Measurements from ENCODE around the gene ABHD2. TPM values are rescaled to one million over a fixed set of nuclear protein-coding genes. Genes with fewer than 3 reads are reported as not detected.

ABHD2 gene
- total RNA-seq, 1 donor from 2014 or later, result 48.8 TPM

DNA sequence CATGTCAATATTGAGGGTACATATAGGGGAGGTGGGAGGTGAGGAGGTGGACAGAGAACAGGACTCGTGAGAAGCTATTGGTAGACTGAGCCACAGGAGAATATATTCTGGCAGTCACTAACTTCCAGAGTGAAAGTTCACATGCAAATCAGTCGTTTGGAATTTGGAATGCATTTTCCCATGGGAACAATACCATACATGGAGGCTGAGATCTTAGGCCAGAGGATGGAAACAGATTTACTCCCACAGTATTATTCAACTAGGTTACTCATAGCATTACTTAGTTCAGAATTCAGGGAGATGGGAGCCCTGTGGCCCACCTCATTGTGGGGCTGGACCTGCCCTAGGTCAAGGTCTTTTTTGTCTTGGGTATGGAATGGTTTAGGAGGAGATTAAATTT lies 36.4 kb upstream of the ABHD2 start:
- no peaks in the 10 kb centered on the region for H3K9me3 Mint-ChIP-seq
- H3K36me3 Mint-ChIP-seq (ENCODE audit: low read depth), result no peaks in the 10 kb centered on the region
- TF ChIP-seq, protein P1, sequence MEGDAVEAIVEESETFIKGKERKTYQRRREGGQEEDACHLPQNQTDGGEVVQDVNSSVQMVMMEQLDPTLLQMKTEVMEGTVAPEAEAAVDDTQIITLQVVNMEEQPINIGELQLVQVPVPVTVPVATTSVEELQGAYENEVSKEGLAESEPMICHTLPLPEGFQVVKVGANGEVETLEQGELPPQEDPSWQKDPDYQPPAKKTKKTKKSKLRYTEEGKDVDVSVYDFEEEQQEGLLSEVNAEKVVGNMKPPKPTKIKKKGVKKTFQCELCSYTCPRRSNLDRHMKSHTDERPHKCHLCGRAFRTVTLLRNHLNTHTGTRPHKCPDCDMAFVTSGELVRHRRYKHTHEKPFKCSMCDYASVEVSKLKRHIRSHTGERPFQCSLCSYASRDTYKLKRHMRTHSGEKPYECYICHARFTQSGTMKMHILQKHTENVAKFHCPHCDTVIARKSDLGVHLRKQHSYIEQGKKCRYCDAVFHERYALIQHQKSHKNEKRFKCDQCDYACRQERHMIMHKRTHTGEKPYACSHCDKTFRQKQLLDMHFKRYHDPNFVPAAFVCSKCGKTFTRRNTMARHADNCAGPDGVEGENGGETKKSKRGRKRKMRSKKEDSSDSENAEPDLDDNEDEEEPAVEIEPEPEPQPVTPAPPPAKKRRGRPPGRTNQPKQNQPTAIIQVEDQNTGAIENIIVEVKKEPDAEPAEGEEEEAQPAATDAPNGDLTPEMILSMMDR (IDR thresholded peaks at IDR 0.05), result no peak
- ATAC-seq (ENCODE audit: low read depth) (no peak), DNase-seq (no peak)
- H3K27me3 Mint-ChIP-seq, result peaks cover 18% of the 10 kb centered on the region
- H3K4me3 Mint-ChIP-seq, result no peak overlapping the region
- ChIA-PET POLR2A (interaction anchor here (0.6 kb wide), 1 partner anchor 585 kb away, joined by 3 read pairs; the partner anchor contains the start of genes MRPL46 and MRPS11), CTCF (interaction anchor here (1.3 kb wide), 1 partner anchor 126 kb away, joined by 3 read pairs; no protein-coding TSS in a partner anchor)
- no peaks in the 10 kb centered on the region for H3K4me1 Mint-ChIP-seq
- no peak overlapping the region for H3K27ac Mint-ChIP-seq
- intact Hi-C loops (cut with micrococcal nuclease), result no loop called here

DNA sequence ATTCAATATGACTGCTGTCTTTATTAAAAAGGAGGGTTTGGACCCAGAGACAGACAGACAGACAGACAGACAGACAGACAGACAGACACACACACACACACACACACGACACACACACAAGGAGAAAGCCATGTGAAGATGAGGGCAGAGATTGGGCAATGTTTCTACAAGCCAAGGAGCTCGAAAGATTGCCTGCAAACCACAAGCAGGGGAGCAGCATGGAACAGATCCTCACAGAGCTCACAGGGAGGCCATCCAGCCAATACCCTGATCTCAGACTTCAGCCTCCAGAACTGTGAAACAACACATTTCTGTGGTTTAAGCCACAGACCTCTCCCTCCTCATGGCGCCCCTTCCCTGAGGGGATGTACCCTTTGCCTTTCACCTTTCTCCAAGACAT lies 35.8 kb upstream of the ABHD2 start:
- TF ChIP-seq, protein P1 (IDR thresholded peaks at IDR 0.05), result no peak
- Mint-ChIP-seq H3K9me3 (no peaks in the 10 kb centered on the region), H3K4me3 (no peak overlapping the region), H3K36me3 (ENCODE audit: low read depth) (no peaks in the 10 kb centered on the region), H3K27me3 (peaks cover 18% of the 10 kb centered on the region), H3K27ac (no peak overlapping the region), H3K4me1 (peaks cover 2% of the 10 kb centered on the region)
- CTCF ChIA-PET, result interaction anchor here (1.3 kb wide), 1 partner anchor 125 kb away, joined by 3 read pairs; no protein-coding TSS in a partner anchor
- POLR2A ChIA-PET, result interaction anchor here (0.6 to 0.7 kb wide), 2 partner anchors 77 to 585 kb away, joined by 3 to 4 read pairs; partner anchors contain the start of genes MRPL46 and MRPS11
- ATAC-seq (ENCODE audit: low read depth), result no peak
- no peak for DNase-seq
- intact Hi-C loops (cut with micrococcal nuclease), result no loop called here

- no peak for DNase-seq
- Mint-ChIP-seq H3K27me3 (peaks cover 19% of the 10 kb centered on the region), H3K9me3 (no peaks in the 10 kb centered on the region), H3K4me3 (no peak overlapping the region), H3K4me1 (peaks cover 2% of the 10 kb centered on the region), H3K27ac (no peak overlapping the region), H3K36me3 (ENCODE audit: low read depth) (no peaks in the 10 kb centered on the region)
- no peak for ATAC-seq (ENCODE audit: low read depth)
- CTCF ChIA-PET, result interaction anchor here (1.3 to 1.5 kb wide), 2 partner anchors 75 to 77 kb away, joined by 4 to 6 read pairs; no protein-coding TSS in a partner anchor
- POLR2A ChIA-PET, result no interaction called here
- TF ChIP-seq, protein P1 (IDR thresholded peaks at IDR 0.05), result no peak
- intact Hi-C loops (cut with micrococcal nuclease), result no loop called here
These were observed 33.4 kb upstream of the ABHD2 start for GRCh38 chr15:89054873-89055272.

GRCh38 chr15:89057506-89058133 lies 30.6 kb upstream of the ABHD2 start:
- H3K9me3 Mint-ChIP-seq, result no peaks in the 10 kb centered on the region
- intact Hi-C loops (cut with micrococcal nuclease), result loop anchor here (1.0 kb wide), 2 partner anchors 72 to 120 kb away; no protein-coding TSS in a partner anchor
- no peak overlapping the region for H3K4me3 Mint-ChIP-seq
- H3K36me3 Mint-ChIP-seq (ENCODE audit: low read depth), result no peaks in the 10 kb centered on the region
- TF ChIP-seq, protein P1 (IDR thresholded peaks at IDR 0.05), result no peak
- peaks cover 6% of the 10 kb centered on the region for H3K27me3 Mint-ChIP-seq
- ATAC-seq (ENCODE audit: low read depth), result peak; percentile 87
- peaks cover 2% of the 10 kb centered on the region for H3K4me1 Mint-ChIP-seq
- no peak overlapping the region for H3K27ac Mint-ChIP-seq
- ChIA-PET CTCF (interaction anchor here (0.8 to 3.1 kb wide), 15 partner anchors 11 to 152 kb away, joined by 3 to 32 read pairs (median 4); no protein-coding TSS in a partner anchor), POLR2A (no interaction called here)
- peak; percentile 69 for DNase-seq

DNA sequence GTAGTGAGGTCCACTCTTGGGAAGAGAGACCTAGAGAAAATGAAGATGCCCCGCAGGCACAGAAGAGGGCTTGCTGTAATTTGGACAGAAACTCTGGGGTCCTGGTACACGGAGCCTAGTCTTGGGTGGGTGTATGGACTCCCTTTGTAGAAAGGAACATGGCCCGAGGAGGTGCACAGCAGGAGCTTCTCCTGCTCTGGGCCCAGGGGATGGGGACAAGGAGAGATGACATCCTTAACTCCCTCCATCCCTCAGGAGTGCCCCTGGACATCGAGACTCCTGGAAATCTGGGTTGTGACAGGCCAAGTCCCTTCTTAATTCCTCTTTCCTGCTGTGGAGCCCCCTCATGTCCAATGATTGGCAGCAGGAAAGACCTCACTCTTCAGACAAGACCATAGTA lies 29.9 kb upstream of the ABHD2 start:
- DNase-seq (no peak), ATAC-seq (ENCODE audit: low read depth) (no peak)
- Mint-ChIP-seq H3K4me3 (no peak overlapping the region), H3K4me1 (peaks cover 2% of the 10 kb centered on the region), H3K9me3 (no peaks in the 10 kb centered on the region), H3K27ac (no peak overlapping the region), H3K36me3 (ENCODE audit: low read depth) (no peaks in the 10 kb centered on the region), H3K27me3 (peaks cover 6% of the 10 kb centered on the region)
- CTCF ChIA-PET, result interaction anchor here (0.8 to 3.1 kb wide), 12 partner anchors 10 to 153 kb away, joined by 3 to 32 read pairs (median 4); no protein-coding TSS in a partner anchor
- TF ChIP-seq, protein P1 (IDR thresholded peaks at IDR 0.05), result no peak
- POLR2A ChIA-PET, result no interaction called here
- intact Hi-C loops (cut with micrococcal nuclease), result no loop called here

All from activated B cell treated with CpG ODN at 0.5 μM for 24 hours (primary cell).